Hematopoietic multipotent progenitor cell treated with erythropoietin and hydrocortisone succinate and interleukin-3 and kit ligand, for 4 days (in vitro differentiated cells): ENCODE data around the gene TRMT61B.

Source experiments
- DNase-seq: peaks from one replicate; pipeline ENCODE4 v3.0.0-alpha.2; 2015

Gene TRMT61B

GRCh38 chr2:28855193-28855592 is 14.9 kb downstream of the TRMT61B start:
- no peak for DNase-seq

- no peak for DNase-seq
These were observed 28.1 kb downstream of the TRMT61B start for GRCh38 chr2:28842042-28842441.

- DNase-seq = no peak
These were observed 31.1 kb downstream of the TRMT61B start for GRCh38 chr2:28838971-28839370.

- DNase-seq = peak; percentile 5
These were observed 34.3 kb downstream of the TRMT61B start for GRCh38 chr2:28835781-28836180.

- DNase-seq = peak; percentile 10
These were observed 36.2 kb downstream of the TRMT61B start for GRCh38 chr2:28833740-28834470.

- DNase-seq = peak; percentile 56
These were observed 41.7 kb downstream of the TRMT61B start for GRCh38 chr2:28828382-28828781.

- no peak for DNase-seq
These were observed 45.2 kb downstream of the TRMT61B start for GRCh38 chr2:28824870-28825269.

GRCh38 chr2:28824207-28824606 is 45.9 kb downstream of the TRMT61B start:
- peak; percentile 12 for DNase-seq

- DNase-seq = no peak
These were observed 48.1 kb downstream of the TRMT61B start for GRCh38 chr2:28822036-28822435.

- peak; percentile 80 for DNase-seq
These were observed 48.7 kb downstream of the TRMT61B start for GRCh38 chr2:28821295-28821958.

GRCh38 chr2:28818053-28818452 is 52.1 kb downstream of the TRMT61B start:
- no peak for DNase-seq

GRCh38 chr2:28810384-28811285 is 59.5 kb downstream of the TRMT61B start, which contains the start of gene SPDYA:
SPDYA (plus strand) TSS chr2:28810834; CDS start chr2:28816015, 5,181 bp downstream.
- peak; percentile 91 for DNase-seq

GRCh38 chr2:28809927-28810326 is 60.2 kb downstream of the TRMT61B start:
- DNase-seq = peak; percentile 10

- peak; percentile 44 for DNase-seq
These were observed 67.1 kb downstream of the TRMT61B start for GRCh38 chr2:28802975-28803429.

- no peak for DNase-seq
These were observed 68.4 kb downstream of the TRMT61B start for GRCh38 chr2:28801726-28802125.
